Renal cortex interstitium (tissue), 11 donors: ENCODE data around the gene ADPRHL1. TPM values are rescaled to one million over a fixed set of nuclear protein-coding genes. Genes with fewer than 3 reads are reported as not detected.

Experiments
- DNase-seq, 11 donors: peaks; one replicate each; pipeline ENCODE4 v3.0.0-alpha.2; 2013; ENCODE audit warnings: low read depth in 9 of 11, low spot score in 4 of 11; ENCODE audit errors: extremely low read depth in 1 of 11
- polyA plus RNA-seq, 3 donors: library from polyadenylated mRNA; unstranded; fragments of 120-200 nt; gene quantifications; one replicate each; pipeline ENCODE4 v1.2.1, GENCODE V29; 2013; ENCODE audit not compliant: insufficient read length in 3 of 3

The ADPRHL1 gene
- polyA plus RNA-seq, 3 donors: 4.1 to 5.2 (median 4.4) TPM

- no peak for DNase-seq
Measured at GRCh38 chr13:113408562-113408961, 44.7 kb downstream of the ADPRHL1 start.

GRCh38 chr13:113407531-113408393 lies 45.5 kb downstream of the ADPRHL1 start:
- no peak for DNase-seq

DNA sequence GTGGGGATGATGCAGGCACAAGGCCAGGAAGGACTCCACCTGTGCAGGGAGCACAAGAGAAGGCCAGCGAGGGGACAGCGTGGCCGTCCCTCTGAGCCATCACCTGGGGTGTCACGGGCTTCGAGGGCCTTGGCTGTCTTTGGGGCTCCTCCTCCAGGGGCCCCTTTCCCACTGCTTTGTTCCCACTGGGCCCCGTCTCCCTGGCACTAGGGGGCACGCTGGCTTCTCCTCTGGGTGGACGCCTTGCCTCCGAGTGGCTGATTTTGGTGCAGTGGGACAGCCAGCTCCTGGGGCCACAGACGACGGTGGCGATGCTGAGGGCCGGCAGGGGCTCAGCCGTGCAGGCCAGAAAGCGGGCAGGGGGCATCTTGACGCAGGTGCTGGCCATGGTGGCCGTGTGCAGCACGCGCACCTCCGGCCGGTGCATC lies 46.2 kb downstream of the ADPRHL1 start:
- no peak for DNase-seq

- DNase-seq: no peak
Measured at GRCh38 chr13:113406321-113407102, 46.8 kb downstream of the ADPRHL1 start.

DNA sequence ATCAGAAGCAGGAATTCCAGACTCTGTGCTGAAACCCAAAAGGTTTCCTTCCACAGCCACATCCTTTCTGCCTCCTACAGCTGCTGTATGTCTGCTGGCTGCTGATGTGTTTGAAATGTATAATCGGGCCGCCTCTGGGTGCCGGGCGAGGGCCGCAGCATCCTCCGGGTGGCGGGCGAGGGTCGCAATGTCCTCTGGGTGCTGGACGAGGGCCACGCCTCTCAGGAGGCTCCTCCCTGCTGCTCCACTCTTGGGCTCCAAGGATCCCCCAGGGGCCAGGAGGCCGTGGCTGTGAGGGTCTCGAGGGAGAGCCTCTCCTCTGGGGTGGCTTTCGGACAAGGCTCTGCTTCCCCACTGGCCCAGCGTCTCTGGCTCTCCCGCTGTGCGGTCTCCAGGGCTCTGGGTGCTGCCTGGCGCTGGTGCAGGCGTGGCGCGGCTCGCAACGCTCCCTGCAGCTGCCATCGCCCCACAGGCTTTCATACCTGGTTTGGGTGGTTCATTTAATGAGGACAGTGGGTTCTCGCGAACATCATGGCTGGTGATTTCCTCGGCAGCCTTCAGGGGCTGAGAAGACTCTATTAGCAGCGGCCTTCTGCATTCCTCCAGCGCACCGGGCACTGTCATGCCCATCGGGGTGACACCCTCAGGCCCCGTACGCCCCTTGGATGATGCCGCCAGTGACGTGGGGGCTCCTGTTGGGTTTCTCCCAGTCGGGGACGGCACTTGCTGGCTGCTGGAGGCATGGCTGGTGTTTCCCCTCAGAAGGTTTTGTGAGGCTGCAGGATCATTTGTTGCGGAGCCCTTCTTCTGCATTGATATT lies 47.6 kb downstream of the ADPRHL1 start:
- no peak for DNase-seq

DNA sequence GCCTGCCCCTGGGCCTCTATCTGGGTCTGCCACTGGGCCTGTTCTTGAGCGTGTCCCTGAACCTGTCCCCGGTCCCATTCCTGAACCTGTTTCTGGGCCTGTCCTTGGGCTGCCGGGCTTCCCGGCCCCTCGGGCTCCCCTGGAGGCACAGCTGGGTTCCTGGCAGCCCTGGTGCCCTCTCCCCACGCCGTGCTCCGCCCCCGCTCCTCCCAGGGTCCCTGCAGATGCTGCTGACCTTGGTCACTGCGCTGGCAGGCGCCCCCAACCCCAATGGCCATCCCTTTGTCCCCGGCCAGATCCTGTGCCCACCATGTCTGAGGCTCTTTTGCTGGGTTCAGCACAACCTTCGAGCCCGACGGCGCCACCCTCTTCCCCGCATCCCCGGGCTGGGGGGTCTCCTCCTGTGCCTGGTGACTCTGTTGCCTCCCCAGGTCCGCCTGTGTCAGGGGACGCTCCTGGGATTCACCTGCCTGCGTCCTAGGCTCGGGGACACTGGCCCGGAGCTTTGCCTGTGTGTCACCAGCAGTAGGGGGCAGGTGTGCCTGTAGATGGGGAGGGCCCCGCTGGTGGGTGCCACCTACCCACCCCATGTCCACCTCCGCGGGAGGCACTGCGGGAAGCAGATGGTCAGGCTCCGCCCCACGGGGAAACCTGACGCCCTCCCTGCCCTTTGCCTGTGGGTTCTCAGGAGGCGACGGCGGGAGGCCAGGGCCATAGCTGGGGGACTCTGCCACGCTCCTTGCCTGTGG lies 48.4 kb downstream of the ADPRHL1 start:
- DNase-seq: no peak

- DNase-seq: no peak
Measured at GRCh38 chr13:113404366-113404722, 48.9 kb downstream of the ADPRHL1 start.

DNA sequence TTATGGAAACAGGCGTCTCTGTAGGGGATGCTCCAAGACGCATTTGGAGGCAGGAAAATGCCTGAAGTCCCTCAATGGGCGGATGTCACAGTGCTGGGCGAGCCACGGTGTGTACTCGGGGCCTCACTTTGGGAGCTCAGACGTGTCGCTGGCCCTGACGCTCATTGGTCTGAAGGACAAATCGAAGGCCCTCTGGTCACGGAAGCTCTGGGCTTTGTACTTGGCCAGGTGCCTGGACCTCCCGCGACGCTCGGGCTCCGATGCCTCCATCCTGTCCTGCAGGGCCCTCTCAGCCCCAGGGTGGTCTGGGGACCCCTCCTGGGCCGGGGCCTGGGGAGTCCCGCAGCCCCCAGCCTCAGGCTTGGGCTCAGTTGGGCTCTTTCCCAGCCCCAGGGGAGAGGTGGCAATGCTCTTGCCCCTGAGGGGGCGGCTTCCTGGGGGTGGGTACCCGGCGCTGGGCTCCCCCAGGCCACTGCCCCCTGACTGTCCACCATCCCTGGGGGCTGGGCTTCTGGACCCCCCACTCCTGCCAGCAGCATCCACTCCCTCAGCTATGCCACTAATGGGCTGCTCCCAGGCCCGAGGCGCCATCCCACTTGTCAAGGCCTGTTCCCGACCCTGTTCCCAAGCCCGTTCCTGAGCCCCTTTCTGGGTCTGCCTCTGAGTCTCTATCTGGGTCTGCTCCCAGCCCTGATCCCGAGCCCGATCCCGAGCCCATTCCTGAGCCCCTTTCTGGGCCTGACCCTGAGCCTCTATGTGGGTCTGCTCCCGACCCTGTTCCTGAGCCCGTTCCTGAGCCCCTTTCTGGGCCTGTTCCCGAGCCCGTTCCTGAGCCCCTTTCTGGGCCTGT lies 49.8 kb downstream of the ADPRHL1 start:
- DNase-seq: no peak

- no peak for DNase-seq
Measured at GRCh38 chr13:113402471-113403254, 50.6 kb downstream of the ADPRHL1 start.

DNA sequence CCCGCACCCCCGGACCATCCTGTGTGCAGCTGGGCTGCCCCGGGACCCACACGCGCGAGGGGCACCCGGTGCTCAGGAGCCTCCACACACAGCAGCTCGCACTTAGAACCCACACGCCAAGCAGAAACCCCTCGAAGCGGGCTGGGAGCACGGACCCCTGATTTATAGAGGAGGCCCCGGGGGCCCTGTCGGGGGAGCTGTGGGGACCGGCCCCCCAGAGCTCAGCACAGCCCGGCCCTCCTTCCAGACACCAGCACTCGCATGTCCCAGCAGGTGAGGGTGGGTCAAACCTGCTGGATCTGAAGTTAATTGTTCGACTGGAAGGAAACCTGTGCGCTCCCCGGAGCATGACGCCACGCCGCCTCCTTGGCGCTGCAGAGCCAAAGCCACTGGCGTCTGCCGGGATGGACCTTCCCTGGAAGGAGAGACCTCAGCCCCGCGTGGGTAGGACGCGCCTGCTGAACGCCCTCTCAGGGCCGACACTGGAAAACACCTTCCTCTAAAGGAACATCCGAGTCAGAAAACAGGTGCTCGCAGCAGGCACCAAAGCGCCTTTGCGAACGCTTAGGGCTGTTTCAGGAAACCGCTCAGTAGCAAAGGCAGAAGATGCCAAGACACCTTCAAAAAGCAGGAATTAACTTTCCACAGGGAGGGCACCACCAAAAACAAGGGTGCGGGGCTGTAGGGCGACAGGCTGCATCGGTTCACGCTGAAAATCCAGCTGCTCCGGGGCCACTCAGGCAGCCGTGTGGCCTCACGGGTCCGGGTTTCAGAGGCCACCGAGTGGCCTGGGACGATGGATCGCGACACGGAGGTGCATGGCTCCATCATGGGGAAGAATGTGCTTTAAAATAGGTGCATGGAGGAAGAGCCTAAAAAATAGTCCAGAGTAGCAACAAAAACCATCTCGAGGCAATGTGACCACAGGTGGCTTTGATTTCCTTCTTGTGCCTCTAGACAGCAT lies 51.6 kb downstream of the ADPRHL1 start:
- no peak for DNase-seq

GRCh38 chr13:113400621-113401451 lies 52.5 kb downstream of the ADPRHL1 start:
- no peak for DNase-seq

DNA sequence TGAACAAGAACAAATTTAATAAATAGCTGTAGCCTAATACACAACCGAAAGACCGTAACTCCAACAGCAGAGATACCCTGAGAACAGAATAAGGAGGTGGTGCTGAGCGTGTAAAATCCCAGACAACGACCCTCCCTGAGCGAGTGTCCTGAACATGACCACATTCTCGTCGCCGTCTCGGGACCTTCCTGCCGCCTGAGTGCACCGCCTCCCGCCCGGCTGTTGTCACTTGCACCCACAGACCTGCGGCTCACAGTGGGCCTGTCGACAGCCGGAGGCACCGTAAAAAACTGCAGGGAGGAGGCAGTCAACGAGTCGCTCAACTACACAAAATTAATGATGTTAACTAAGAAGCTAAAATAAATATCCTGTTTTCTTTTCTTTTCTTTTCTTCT lies 53.5 kb downstream of the ADPRHL1 start:
- DNase-seq: no peak

DNA sequence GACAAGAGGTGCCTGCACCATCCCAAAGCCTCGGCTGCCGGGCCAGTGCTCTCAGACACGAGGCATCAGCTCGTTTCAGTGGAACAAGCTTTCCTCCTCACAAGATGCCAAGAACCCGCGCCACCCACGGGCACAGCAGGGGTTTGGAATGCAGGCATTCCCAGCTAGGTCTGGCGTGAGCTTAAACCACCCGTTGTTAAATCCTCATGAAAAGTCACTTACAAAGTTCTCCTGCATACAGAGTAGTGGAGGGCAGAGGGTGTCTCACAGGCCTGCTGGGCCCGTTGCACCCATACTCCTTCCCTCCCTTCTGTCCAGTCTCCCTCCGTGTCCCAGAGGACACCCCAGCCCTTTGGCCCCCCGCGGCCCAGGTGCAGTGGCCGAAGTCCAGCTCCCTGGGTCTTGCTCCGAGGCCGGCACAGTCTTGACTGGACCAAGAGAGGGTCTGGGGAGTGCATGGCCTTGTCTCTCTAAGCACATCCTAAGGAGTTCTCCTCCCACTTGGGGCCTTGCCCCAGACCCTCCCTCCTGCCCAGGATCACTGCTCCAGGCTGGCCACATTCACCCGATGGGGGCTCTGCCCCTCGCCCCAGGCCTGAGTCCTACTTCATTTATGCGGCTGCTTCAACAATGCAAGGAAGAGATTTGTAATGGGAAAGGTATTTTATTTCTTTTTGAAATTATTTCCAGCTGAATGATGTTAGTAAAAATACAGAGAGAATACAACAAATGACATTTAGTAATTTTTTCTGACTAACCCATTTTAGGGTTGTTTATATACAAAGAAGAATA lies 54.1 kb downstream of the ADPRHL1 start:
- no peak for DNase-seq

DNA sequence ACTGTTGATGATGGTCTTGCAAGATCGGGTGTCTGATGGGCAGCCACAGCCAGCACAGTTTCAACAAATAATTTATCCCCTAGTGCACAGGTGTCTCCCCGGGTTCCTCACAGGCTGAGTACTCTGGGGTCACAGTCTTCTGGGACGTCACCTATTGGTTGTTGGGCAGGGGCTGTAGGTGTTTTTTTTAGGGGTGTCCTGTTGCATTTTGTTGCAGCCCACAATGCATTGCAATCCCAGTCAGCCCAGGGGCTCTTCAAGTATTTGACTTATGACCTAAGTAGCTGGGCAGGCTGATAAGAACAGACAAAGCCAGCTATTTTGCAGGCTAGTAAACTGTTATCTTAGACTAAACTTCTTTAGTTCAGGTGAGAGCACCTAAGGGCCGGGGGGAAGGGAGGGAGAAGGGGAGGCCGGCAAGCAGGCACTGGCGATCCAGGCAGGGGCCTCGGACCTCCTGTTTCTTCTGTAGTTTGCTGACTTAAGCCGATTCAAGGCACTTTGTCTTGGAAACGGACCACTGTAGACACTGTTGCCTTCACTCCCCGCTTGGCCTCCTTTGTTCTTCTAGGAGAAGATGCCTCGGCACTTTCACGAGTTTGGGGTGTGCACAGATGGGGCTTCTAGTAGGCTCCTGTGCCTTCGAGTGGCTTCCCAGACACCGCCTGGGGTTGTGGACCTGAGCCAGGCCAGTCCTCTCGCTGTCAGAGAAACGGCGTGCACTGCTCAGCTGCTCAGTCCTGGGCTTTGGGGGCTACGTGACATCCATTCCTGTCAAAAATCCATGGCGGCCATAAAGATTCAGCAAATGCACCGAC lies 55.5 kb downstream of the ADPRHL1 start:
- DNase-seq: no peak
